Neural progenitor cell (in vitro differentiated cells): ENCODE data around the gene GLP2R. TPM values are rescaled to one million over a fixed set of nuclear protein-coding genes. Genes with fewer than 3 reads are reported as not detected.
"Not testable (repeated sequence)": the region's sequence is repeated elsewhere in the genome, so short reads cannot be mapped to it uniquely, and the experiment has no call there.

Source experiments
- DNase-seq: peaks from one replicate; pipeline ENCODE4 v3.0.0-alpha.2; 2016; ENCODE audit warnings: low spot score
- H2AFZ ChIP-seq: fragments of 200-600 bp; sonication (generic); replicated peaks from 2 replicates; pipeline ENCODE4 v1.6.1; 2016; ENCODE audit warnings: antibody characterized with exemption
- H3F3A ChIP-seq: fragments of 200-600 bp; sonication (generic); 2 replicates; pipeline ENCODE4 v1.6.1; 2016; ENCODE audit warnings: antibody characterized with exemption, low read depth
- H3K27ac ChIP-seq: fragments of 200-600 bp; sonication (generic); 2 replicates; pipeline ENCODE4 v1.5.1; 2016; ENCODE audit warnings: mild to moderate bottlenecking
- H3K27me3 ChIP-seq: fragments of 200-600 bp; sonication (generic); 2 replicates; pipeline ENCODE4 v1.6.1; 2016; ENCODE audit warnings: mild to moderate bottlenecking, moderate library complexity
- H3K36me3 ChIP-seq: fragments of 200-600 bp; sonication (generic); 2 replicates; pipeline ENCODE4 v1.5.1; 2016
- H3K4me1 ChIP-seq: fragments of 200-600 bp; sonication (generic); 2 replicates; pipeline ENCODE4 v1.6.1; 2016; ENCODE audit warnings: mixed run types
- H3K4me2 ChIP-seq: fragments of 200-600 bp; sonication (generic); 2 replicates; pipeline ENCODE4 v1.6.1; 2016
- H3K4me3 ChIP-seq: fragments of 200-600 bp; sonication (generic); 2 replicates; pipeline ENCODE4 v1.5.1; 2016
- H3K79me2 ChIP-seq: fragments of 200-600 bp; sonication (generic); 2 replicates; pipeline ENCODE4 v1.6.1; 2016; ENCODE audit warnings: low read depth
- H3K9ac ChIP-seq: fragments of 200-600 bp; sonication (generic); 2 replicates; pipeline ENCODE4 v1.6.1; 2016
- H3K9me3 ChIP-seq: fragments of 200-600 bp; sonication (generic); 2 replicates; pipeline ENCODE4 v1.5.1; 2016; ENCODE audit warnings: low read depth
- H4K20me1 ChIP-seq: fragments of 200-600 bp; sonication (generic); 2 replicates; pipeline ENCODE4 v1.6.1; 2016; ENCODE audit warnings: low read depth
- H3K27ac Mint-ChIP-seq: 3 replicates; pipeline ENCODE4 v1.8.0; 2021; ENCODE audit warnings: mixed read lengths
- H3K27me3 Mint-ChIP-seq: 2 replicates; pipeline ENCODE4 v1.8.0; 2022; ENCODE audit warnings: low read depth, mild to moderate bottlenecking, inconsistent platforms, moderate library complexity, mixed read lengths; ENCODE audit not compliant: insufficient read depth
- H3K36me3 Mint-ChIP-seq: 3 replicates; pipeline ENCODE4 v1.8.0; 2021; ENCODE audit warnings: mixed read lengths
- H3K4me1 Mint-ChIP-seq: 3 replicates; pipeline ENCODE4 v1.8.0; 2021; ENCODE audit warnings: mixed read lengths
- H3K4me3 Mint-ChIP-seq: 3 replicates; pipeline ENCODE4 v1.8.0; 2021; ENCODE audit warnings: mild to moderate bottlenecking, moderate library complexity, mixed read lengths
- H3K9me3 Mint-ChIP-seq: 3 replicates; pipeline ENCODE4 v1.8.0; 2020; ENCODE audit warnings: mixed read lengths
- CTCF ChIP-seq: fragments of 200-600 bp; sonication (generic); IDR thresholded peaks from 2 replicates; pipeline ENCODE4 v1.5.1; 2017; ENCODE audit warnings: antibody characterized with exemption, mild to moderate bottlenecking
- EZH2 ChIP-seq: fragments of 200-600 bp; sonication (generic); IDR thresholded peaks from 2 replicates; pipeline ENCODE4 v1.6.1; 2017; ENCODE audit warnings: antibody characterized with exemption, mild to moderate bottlenecking, moderate library complexity
- EZH2phosphoT487 ChIP-seq: fragments of 200-600 bp; sonication (generic); IDR thresholded peaks from 2 replicates; pipeline ENCODE4 v1.6.1; 2017; ENCODE audit warnings: antibody characterized with exemption
- total RNA-seq: library from RNA; depleted of rRNA; stranded (reverse); fragments of >200 nt; gene quantifications from 2 replicates; pipeline ENCODE4 v1.2.3, GENCODE V29; 2015; ENCODE audit warnings: low replicate concordance

The GLP2R gene
- not detected in 2 replicates for total RNA-seq

- Histone ChIP-seq H3K4me1 (peaks cover 2% of the 10 kb centered on the region), H2AFZ (no peak within 1 kb of the TSS), H3K27me3 (no peaks in the 10 kb centered on the region), H3F3A (no peaks in the 10 kb centered on the region), H3K36me3 (no peaks in the 10 kb centered on the region), H3K4me3 (no peak within 1 kb of the TSS), H3K4me2 (no peak within 1 kb of the TSS), H3K27ac (no peak within 1 kb of the TSS), H3K79me2 (no peaks in the 10 kb centered on the region), H4K20me1 (no peaks in the 10 kb centered on the region), H3K9ac (no peak within 1 kb of the TSS), H3K9me3 (no peaks in the 10 kb centered on the region)
- no peak within 1 kb of the TSS for H3K27ac Mint-ChIP-seq
- no peak within 1 kb of the TSS for H3K4me3 Mint-ChIP-seq
- DNase-seq: no peak
- no peaks in the 10 kb centered on the region for H3K36me3 Mint-ChIP-seq
- H3K27me3 Mint-ChIP-seq: peaks cover 2% of the 10 kb centered on the region
- no peaks in the 10 kb centered on the region for H3K4me1 Mint-ChIP-seq
- no peak for TF ChIP-seq EZH2
- no peaks in the 10 kb centered on the region for H3K9me3 Mint-ChIP-seq
Observed at GRCh38 chr17:9825641-9826150, at the start of gene GLP2R. Gene GLP2R, plus strand, starts transcription at chr17:9825924. Its CDS starts 140 bp downstream, at chr17:9826064.

GRCh38 chr17:9776911-9777310 is 48.8 kb upstream of the GLP2R start:
- no peaks in the 10 kb centered on the region for H3K9me3 ChIP-seq

GRCh38 chr17:9780552-9780951 is 45.2 kb upstream of the GLP2R start:
- Mint-ChIP-seq H3K36me3 (no peaks in the 10 kb centered on the region), H3K27ac (no peak overlapping the region), H3K9me3 (peaks cover 5% of the 10 kb centered on the region), H3K27me3 (no peaks in the 10 kb centered on the region), H3K4me3 (no peak overlapping the region), H3K4me1 (no peaks in the 10 kb centered on the region)
- no peak overlapping the region for H3K4me2 ChIP-seq
- H3K4me1 ChIP-seq: no peaks in the 10 kb centered on the region
- H3K4me3 ChIP-seq: no peak overlapping the region
- H3K79me2 ChIP-seq: no peaks in the 10 kb centered on the region
- no peaks in the 10 kb centered on the region for H3K27me3 ChIP-seq
- TF ChIP-seq CTCF: no peak
- no peak for TF ChIP-seq EZH2phosphoT487
- TF ChIP-seq EZH2: no peak
- no peak for DNase-seq
- H3K9me3 ChIP-seq: no peaks in the 10 kb centered on the region
- no peak overlapping the region for H2AFZ ChIP-seq
- no peaks in the 10 kb centered on the region for H4K20me1 ChIP-seq
- H3K27ac ChIP-seq: no peak overlapping the region
- H3K36me3 ChIP-seq: no peaks in the 10 kb centered on the region
- no peak overlapping the region for H3K9ac ChIP-seq
- no peaks in the 10 kb centered on the region for H3F3A ChIP-seq

More at GRCh38 chr17:9776911-9777310, 48.8 kb upstream of the GLP2R start:
- Mint-ChIP-seq H3K9me3 (peaks cover 9% of the 10 kb centered on the region), H3K27ac (no peak overlapping the region), H3K27me3 (no peaks in the 10 kb centered on the region), H3K36me3 (no peaks in the 10 kb centered on the region), H3K4me3 (no peak overlapping the region), H3K4me1 (no peaks in the 10 kb centered on the region)
- H4K20me1 ChIP-seq: no peaks in the 10 kb centered on the region
- no peaks in the 10 kb centered on the region for H3F3A ChIP-seq
- H3K79me2 ChIP-seq: no peaks in the 10 kb centered on the region
- no peak for DNase-seq
- H3K4me1 ChIP-seq: no peaks in the 10 kb centered on the region
- H3K27ac ChIP-seq: no peak overlapping the region
- H3K4me3 ChIP-seq: no peak overlapping the region
- H3K36me3 ChIP-seq: no peaks in the 10 kb centered on the region
- H3K9ac ChIP-seq: no peak overlapping the region
- H3K27me3 ChIP-seq: no peaks in the 10 kb centered on the region
- H2AFZ ChIP-seq: no peak overlapping the region
- TF ChIP-seq EZH2phosphoT487 (no peak), EZH2 (no peak), CTCF (no peak)
- no peak overlapping the region for H3K4me2 ChIP-seq

GRCh38 chr17:9783050-9783449 is 42.7 kb upstream of the GLP2R start:
- peaks cover 4% of the 10 kb centered on the region for H3K27me3 Mint-ChIP-seq
- Histone ChIP-seq H3K79me2 (no peaks in the 10 kb centered on the region), H3K27ac (no peak overlapping the region), H3F3A (no peaks in the 10 kb centered on the region), H3K9me3 (no peaks in the 10 kb centered on the region), H3K27me3 (no peaks in the 10 kb centered on the region), H3K36me3 (no peaks in the 10 kb centered on the region), H3K4me3 (no peak overlapping the region), H3K4me1 (no peaks in the 10 kb centered on the region), H4K20me1 (no peaks in the 10 kb centered on the region), H3K9ac (no peak overlapping the region), H3K4me2 (no peak overlapping the region), H2AFZ (no peak overlapping the region)
- no peaks in the 10 kb centered on the region for H3K9me3 Mint-ChIP-seq
- H3K4me3 Mint-ChIP-seq: no peak overlapping the region
- no peak for DNase-seq
- no peaks in the 10 kb centered on the region for H3K36me3 Mint-ChIP-seq
- no peak overlapping the region for H3K27ac Mint-ChIP-seq
- no peaks in the 10 kb centered on the region for H3K4me1 Mint-ChIP-seq
- TF ChIP-seq CTCF (no peak), EZH2phosphoT487 (no peak), EZH2 (no peak)

- H3K36me3 ChIP-seq: not testable (repeated sequence)
Observed at GRCh38 chr17:9783465-9783864, 42.3 kb upstream of the GLP2R start.

More at GRCh38 chr17:9783465-9783864, 42.3 kb upstream of the GLP2R start:
- not testable (repeated sequence) for H3K36me3 Mint-ChIP-seq, H3F3A ChIP-seq, H3K4me3 Mint-ChIP-seq, H3K27ac Mint-ChIP-seq, H4K20me1 ChIP-seq, H3K9me3 ChIP-seq, H3K27me3 Mint-ChIP-seq, H3K9me3 Mint-ChIP-seq, H3K4me1 ChIP-seq, H3K79me2 ChIP-seq, H3K4me2 ChIP-seq, H2AFZ ChIP-seq, H3K27ac ChIP-seq, DNase-seq, H3K4me3 ChIP-seq, H3K9ac ChIP-seq, H3K4me1 Mint-ChIP-seq, H3K27me3 ChIP-seq
